ENCODE results near the gene PRIMA1.
"Not testable (repeated sequence)": the region's sequence is repeated elsewhere in the genome, so short reads cannot be mapped to it uniquely, and the experiment has no call there.

The PRIMA1 gene, protein sequence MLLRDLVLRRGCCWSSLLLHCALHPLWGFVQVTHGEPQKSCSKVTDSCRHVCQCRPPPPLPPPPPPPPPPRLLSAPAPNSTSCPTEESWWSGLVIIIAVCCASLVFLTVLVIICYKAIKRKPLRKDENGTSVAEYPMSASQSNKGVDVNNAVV

DNA sequence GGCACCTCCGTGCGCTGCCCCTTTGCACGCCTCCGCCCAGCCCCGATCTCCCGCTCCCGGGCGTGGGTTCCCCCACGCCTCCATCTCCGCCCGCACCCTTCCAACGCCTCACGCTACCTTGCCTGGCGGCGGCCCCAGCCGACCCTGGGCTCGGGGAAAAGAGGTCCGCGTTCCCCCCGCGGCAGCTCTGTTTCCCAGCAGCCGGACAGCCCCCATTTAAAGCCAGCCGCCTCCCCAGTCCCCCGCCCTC lies at the start of gene PRIMA1:
TSS of gene PRIMA1 (minus strand) at position 193 of the 250 bp plus-strand sequence. CDS start 767 bp downstream, outside the sequence.
- no peak for DNase-seq (ENCODE audit: low spot score)

DNA sequence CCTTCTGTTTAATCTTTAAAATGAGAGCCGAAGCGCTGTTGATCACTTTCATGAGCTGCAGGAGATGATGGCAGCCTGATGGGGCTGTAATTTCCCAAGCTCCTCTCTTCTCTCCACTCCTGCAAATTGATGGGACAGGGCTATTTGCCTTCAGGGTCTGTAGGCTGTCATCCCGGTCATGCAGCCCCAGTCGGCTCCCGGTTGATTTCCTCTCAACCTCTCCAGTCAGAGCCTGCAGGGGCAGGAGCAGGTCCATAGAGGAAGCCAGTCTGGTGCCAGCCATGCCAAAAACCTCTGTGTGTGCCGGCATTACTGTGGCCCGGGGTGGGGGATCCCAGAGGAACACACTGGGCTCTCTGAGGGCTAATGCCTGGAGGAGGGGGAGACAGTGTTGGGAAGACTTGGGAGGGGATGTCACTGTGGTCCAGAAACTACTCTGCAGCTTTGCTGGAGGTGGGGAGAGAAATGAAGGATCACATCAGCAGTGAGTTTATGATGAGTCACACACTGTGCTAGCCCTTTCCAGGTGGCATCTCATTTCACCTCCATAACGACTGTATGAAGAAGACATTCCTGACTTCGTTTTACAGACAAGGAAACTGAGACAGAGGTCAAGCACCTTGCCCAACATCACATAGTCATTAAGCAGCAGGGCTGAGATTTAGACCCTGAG lies 46.5 kb upstream of the PRIMA1 start:
- DNase-seq (ENCODE audit: low spot score) = no peak

DNA sequence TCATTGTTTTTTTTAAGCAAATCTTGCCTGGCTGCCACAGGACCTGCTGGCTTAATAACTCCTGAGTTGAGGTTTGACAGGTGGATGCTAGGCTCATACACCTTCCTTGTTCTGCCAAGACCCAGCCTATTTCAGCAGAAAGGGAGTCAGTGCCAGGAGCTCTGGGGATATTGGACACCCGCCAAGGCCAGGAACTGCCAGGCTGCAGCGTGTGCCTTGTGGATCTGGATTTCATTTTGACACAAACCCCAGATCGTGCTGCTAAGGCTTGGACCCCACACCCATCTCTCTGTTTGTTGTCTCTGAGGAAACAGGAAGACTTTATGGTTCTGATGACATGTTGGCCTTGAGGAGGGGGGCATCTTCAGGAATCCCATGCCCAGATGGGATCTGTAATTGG lies 44.4 kb upstream of the PRIMA1 start:
- no peak for DNase-seq (ENCODE audit: low spot score)

DNA sequence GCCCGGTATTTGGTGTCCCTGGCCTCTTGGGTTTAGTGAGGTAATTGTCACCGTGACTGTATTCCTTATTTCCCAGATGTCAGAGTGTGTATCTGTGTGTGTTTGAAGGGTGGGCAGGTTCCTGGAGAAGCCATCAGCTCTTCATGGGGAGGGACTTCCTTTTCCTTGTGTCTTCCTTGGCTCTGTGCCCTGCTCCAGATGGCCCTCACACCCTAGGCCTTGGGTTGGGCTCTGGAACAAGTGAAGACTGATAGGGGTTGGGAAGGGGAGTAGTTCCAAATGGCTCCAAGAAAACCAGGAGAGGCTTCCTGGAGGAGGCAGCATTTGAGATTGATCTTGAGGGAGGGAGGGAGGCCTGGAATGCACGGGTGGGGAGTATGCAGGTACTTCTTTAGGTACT lies 43.8 kb upstream of the PRIMA1 start:
- no peak for DNase-seq (ENCODE audit: low spot score)

DNA sequence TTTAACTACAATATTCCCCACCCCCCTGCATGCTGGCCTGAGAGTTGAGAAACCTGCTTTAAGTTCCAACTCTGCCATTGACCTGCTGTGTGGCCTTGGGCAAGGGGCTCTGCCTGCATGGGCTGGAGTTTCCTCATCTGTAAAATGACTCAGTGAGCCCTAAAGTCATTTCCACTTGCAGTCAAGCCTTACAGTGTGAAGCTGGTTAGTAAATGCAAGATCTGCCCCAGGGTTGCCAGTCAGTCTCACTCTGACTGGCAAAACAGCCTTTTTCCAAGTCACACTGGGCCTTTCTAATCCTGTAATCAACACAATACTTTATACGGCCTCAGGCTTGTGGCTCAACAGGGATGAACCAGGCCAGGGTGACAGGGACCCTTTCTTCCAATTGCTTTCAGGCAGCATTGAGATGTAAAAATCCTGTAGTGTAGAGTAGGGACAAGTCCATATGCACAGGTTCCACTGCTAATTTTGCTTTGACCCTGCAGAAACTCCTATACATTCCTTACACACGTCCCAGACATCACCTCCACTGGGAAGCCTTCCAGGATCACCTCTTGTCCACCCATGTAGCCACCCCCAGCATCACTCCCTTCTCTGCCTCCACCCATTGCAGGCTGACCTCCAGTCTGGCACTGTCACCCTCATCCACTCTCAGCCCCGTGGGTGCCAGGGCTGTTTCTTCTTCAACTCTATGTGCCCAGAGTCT lies 42.6 kb upstream of the PRIMA1 start:
- DNase-seq (ENCODE audit: low spot score) = no peak

DNA sequence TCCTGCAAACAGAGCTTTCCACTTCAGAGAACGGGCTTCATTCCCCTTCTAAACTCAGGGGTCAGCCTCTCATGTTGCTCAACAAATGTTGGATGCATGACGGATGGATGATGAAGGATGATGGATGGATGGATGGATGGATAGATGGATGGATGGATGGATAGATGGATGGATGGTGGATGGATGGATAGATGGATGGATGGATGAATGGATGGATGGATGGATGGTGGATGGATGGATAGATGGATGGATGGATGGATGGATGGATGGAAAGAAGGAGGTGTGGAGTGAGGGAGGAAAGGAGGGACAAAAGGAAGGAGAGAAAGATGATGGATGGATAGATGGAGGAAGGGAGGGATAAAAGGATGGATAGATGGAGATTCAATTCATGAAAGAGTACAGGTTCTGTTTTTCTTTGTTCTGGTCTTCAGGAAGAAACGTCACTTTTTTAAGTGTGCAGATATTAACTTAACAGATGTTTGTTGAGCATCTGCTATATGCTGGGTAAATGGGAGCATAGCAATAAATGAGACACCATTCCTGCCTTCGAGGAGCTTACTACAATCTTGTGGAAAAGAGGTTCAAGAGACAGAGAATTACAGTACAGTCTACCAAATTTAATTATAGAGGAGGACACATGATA lies 41.7 kb upstream of the PRIMA1 start:
- DNase-seq (ENCODE audit: low spot score) = no peak

DNA sequence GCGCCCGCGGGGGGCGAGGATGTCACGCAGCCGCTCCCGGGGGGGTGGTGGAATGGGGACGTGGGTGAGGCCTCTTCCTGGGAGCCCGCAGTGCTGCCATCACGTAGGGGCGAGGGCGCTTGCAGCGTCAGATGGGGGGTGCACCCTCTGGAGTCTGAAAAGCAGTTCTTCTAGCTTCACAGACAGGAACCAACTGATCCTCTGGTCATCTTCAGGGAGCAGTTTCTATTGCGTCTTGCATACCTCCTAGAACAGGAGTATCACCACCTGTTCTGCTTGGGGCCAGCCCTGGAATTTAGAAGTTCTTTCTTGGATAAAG lies 36.9 kb upstream of the PRIMA1 start:
- no peak for DNase-seq (ENCODE audit: low spot score)

DNA sequence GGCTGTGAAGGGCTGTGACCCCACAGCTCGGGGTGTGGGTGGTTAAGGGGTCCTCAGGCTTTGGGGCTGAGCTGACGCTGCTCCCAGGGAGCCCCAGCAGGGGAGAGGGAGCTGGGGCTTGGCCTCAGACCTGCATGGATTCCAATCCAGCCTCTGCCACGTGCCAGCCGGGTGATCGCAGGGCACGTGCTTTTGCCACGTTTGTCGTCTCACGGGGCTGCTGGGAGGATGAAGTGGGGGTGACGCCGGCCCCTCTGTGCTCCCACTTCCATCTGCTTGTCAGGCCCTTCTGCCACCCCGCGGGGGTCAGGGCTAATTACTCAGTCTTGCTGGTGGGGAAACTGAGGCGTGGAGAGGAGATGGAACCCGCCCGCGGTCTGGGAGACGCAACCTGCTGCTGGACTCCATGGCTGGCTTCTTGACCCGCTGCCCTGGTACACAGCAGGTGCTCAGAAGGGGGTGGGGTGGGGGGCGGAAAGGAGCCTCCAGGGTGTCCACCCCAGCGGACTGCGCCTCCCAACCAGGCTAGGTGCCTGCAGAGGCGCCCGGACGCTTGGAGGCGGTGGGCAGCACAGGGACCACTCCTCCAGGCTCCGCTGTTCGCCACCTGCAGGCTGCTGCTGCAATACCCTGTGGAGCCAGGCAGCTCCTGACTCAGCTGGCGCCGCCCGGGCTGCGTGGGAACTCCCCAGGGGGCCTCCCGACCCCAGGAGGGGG lies 36.4 kb upstream of the PRIMA1 start:
- no peak for DNase-seq (ENCODE audit: low spot score)

DNA sequence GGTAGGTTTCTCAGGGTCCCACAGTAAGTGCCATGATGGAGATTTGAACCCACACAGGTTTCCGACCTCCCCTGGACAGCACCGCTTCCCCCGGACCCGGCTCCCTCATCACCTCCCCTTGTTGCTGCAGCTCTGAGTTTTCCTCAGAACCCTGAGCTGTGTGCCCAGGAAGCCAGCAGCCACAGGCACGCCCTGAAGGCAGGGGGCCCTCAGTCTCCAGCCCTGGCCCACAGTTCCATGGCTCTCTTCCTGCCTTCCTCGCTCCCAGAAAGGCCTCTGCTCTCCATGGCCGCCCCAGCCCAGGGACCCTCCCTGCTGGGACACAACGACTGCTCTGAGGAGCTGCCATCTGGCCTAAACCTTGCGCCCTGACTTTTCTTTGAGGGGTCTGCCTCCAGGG lies 35.8 kb upstream of the PRIMA1 start:
- DNase-seq (ENCODE audit: low spot score) = no peak

DNA sequence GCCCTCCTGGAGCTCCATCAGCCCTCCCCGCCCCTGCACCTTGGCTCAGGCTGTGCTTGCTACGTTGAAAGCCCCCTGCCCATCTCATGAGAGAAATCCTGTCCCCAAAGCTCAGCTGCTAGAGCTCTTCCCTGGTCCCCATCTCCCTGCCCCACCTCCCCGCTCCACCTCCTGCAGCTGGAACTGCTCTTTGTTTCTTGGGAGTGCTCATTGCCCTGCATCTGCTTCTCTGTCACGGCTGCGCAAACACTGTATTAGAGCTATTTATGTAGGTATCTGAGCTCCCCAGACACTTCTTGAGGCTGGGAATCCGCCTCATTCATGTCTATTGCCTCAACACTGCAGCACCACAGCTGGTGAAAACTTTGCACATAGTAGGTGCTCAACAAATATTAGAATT lies 32.8 kb upstream of the PRIMA1 start:
- no peak for DNase-seq (ENCODE audit: low spot score)

DNA sequence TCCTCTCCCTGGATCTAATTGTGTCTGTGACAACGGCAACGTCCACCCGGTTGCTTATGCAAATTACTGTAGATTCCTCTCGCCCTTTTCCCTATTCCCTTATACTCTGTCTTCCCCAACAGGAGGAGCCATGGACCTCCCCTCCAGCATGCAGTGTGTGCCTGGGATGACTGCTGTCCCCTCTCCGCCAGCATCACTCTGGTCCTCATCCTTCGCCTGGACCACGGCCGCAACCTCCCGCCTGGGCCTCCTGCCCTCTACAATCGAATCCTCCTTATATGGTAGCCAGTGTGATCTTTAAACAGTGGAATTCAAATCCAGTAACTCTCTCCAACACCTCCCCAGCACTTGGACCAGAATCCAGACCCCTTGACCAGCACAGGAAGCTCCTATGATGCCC lies 30.6 kb upstream of the PRIMA1 start:
- no peak for DNase-seq (ENCODE audit: low spot score)

DNA sequence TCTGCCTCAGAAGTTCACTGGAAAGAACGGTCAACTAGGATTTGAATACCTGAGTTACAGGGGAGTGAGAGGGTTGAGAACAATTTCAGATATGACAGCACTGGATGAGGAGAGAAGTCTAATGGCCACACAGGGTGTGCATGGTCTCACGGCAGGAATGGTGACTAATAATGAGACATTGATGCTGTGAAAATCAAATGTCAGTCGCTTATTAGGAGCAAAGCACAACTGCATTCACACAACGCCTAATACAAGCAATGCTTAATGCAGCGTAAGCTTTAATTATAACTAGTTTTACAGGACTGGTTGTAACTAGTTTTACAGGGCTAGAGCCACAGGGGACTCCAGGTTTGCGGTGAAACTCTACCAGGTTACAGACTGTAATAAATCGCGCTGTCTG lies 23.4 kb upstream of the PRIMA1 start:
- DNase-seq (ENCODE audit: low spot score) = no peak

DNA sequence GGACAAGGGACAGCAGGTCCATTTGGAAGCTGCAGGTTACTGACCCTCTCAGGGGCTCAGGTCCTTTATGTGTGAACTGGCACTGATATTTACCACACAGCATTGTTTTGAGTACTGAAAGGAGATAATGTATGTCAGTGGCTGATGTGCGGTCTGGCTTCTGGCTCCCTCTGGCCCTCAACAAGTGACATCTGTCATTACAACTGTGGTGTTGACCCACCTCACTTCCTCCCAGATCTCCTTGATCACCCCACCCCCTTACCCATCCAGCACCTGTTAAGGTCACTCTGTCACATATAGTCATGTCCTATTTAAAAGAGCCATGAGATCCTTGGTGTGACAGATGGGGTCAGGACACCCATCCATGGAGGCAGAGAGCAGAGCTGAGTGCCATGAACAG lies 22.7 kb upstream of the PRIMA1 start:
- no peak for DNase-seq (ENCODE audit: low spot score)

DNA sequence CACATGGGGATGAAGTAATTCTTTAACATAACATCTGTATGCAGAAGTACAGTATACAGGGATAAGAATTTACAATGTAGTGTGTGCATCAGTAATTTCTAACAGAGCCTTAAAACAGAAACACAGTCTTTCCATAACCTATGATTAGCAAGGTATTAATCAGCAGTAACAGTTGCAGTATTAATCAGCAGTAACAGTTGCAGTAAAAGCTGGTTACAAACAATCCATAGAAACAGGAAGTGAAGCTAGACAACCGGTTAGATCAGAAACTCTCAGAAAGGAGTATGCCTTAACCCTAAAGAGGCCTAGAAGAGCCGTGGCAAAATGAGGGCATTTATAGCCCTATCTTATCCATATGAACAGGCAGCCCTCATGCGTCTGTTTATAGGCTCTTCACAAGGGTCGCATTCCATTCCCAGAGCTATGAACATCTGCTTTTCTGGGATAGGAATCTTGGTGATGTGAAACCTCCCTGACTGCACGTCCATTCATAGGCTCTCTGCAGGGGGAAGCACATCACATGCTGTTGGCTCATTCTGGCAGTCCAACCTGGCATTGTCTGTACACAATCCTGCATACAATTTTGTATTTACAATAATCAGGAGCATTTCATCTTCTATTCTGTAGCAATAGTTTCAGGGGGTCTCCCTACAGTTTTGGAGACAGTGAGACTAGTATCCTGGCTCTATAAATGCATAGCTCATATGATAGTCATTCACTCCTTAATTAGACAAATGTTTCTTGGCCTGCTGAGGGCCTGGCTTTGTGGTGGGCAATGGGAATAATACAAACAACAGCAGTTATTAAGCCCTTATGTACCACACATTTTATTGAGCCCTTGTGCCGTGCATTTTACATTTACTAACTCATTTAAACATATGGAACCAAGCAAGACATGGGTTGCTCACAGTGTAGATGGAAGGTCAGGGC lies 21.5 kb upstream of the PRIMA1 start:
- not testable (repeated sequence) for DNase-seq (ENCODE audit: low spot score)

DNA sequence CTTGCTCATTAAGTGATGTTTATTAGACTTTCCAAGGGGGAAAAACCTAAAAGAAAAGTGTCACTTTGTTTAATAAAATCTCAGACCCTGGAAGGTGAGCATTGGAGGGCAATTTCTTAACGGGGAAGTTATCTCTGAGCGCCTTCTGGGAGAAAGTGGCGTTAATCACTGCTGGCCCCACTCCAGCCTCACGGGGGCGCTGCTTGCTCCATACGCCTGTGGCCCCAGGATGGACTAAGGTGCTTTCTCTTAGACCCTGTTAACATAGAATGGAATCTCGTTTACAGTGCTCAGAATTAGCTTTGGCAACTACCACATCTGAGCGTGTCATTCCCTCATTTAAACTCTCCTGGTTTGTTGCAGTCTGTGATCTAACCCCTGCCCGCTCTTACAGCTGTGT lies 16.4 kb upstream of the PRIMA1 start:
- no peak for DNase-seq (ENCODE audit: low spot score)

DNA sequence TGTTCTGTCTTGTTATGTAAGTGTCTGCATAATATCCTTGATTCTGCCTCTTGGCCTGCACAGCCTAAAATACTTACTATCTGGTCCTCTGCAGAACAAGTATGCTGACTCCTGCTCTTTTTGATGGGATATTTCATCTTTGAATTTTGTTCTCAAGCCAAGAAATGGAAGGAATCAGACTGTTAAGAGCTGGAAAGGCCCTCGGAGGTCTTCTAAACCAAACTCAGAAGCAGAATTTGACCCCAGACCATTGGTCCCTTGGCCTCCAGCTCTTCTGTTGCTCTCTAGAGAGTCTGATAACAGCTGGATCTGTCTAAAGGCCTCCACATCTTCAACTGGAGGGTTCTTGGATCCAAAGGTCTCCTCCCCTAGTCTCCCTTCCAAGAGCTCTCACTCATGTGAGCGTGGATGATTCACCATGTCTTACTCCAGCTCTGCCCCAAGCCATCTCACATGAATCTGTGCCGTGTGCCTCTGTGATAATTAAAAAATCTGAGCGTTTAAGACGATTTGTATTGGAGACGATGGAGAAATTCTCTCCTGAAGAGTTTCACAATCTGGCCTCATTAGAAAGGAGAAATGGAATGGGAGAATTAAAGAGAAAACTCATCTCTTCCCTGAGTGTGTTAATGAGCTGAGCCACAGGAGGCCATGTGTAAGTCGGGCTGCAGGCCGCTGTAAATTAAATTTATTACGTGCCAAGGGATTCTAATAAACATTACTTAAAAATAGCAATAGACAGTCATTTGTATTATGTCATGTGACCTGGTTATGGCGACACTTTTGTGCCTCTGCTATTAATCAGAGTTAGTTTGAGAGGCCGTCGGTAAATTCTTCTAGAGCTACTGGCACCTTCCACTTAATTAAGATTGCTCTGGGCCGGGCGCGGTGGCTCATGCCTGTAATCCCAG lies 15.4 kb upstream of the PRIMA1 start:
- no peak for DNase-seq (ENCODE audit: low spot score)

DNA sequence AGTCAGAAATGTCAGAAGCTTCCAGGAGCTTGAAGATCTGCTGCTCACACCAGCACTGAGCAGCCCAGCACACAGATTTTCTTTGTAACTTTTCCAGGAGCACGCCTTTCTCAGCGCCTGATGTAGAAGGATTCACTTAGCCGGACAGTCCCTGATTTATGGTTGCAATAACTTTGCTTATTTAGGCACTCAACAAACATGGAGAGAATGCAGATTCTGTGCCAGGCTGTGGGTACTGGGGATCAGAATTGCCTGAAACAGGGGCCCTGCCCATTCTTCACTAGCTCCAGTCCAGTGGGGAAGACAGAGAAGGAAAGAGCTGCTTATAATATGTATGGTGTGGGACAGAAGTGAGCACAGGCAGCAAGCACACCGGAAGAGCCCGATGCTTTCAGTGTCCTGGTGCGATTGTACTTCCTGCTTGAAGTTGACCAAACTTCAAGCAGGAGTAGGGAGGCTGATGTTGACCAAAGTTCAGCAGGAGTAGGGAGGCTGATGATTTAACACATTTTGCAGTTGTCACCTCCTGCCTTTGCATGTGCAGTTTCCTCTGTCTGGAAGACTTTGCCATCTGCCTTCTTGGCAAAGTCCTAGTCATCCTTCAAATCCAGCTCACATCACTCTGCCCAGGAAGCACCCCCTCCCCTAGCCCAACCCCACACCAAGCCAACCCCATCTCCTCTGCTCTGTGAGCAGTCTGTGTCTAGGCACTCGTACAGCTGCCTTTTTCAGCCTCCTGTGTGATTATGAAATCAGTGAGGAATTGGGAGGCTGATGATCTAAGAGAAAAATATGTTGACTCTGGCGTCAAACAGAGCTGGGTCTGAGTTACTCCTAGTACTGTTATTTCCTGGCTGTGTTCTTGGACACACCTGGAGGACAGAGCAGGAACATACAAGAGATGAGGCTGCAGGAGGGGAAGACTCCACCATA lies 12.0 kb upstream of the PRIMA1 start:
- no peak for DNase-seq (ENCODE audit: low spot score)

DNA sequence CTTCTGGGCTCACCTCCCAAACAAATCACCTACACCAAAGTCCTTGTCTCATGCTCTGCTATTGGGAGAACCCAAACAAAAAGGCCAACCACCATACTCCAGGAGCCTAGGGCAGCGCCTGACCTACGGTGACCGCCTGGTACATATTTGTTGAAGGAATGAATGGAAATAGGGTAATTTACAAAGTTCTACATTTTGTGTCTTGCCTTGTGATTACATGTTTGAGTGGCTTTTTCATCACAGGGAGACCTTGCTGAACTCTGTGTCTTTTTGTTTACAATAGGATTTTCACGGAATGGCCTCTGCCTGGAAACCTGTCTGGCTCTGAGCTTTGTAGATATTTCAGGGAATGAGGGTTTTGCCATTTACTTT lies 11.3 kb upstream of the PRIMA1 start:
- DNase-seq (ENCODE audit: low spot score) = no peak

DNA sequence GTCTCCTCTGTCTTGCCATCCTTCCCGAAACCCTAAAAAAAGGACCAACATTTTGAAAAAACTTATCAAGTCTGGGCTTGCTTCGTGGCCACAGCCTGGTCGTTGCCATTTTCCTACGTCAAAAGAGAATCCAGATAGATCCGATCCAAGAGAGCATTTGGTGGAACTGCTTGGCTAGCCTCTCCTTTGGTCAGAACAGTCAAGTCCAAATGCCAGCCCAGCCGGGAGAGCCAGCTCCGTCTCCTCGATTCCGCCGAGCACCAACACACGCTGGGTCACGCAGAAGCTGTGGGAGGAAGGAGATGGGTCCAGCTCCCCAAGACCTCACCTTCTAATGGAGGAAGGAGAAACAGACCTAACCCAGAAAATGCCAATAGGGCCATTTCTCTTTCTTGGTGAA lies 9.3 kb upstream of the PRIMA1 start:
- no peak for DNase-seq (ENCODE audit: low spot score)

DNA sequence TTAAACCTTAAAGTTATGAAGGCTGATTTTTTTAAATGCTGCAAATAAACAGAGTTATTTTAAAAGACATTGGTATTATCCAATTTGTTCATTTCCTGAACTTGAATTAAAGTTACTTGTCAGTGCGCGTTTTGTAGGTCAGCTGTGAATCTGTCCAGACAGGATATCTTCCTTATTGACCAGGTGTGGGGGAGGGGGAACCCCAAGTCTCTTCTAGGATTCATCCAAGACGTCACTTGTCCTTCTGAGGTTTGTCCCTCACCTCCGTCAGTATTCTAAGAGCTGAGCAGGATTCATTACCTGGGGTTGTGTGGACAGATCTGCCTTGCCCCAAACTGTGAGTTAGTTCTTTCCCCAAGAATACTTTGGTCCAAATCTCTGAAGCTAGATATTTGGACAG lies 8.8 kb upstream of the PRIMA1 start:
- no peak for DNase-seq (ENCODE audit: low spot score)

Measured in CD4-positive, alpha-beta T cell treated with Interleukin-2 at 100 ng/mL for 4 hours (primary cell).